Astrocyte of the cerebellum (primary cell): Measurements from ENCODE around the gene LMOD1.

ENCODE experiments used
- DNase-seq: peaks from one replicate; pipeline ENCODE4 v3.0.0-alpha.2; 2011; ENCODE audit warnings: low read depth
- H3K4me3 ChIP-seq: 2 replicates; pipeline ENCODE4 v1.5.1; 2011; ENCODE audit warnings: mild to moderate bottlenecking, low read depth, low read length, moderate library complexity
- in situ Hi-C: cut with HindIII; loops from 2 replicates; pipeline ENCODE4 v1.10.0; 2017; ENCODE audit warnings: low sequenced_read_pairs
- TF ChIP-seq, protein P1 (sequence below): IDR thresholded peaks from 2 replicates; pipeline ENCODE4 v1.5.1; 2012; ENCODE audit warnings: low read length, low read depth, moderate library complexity, mild to moderate bottlenecking; ENCODE audit errors: missing control alignments

LMOD1 gene

DNA sequence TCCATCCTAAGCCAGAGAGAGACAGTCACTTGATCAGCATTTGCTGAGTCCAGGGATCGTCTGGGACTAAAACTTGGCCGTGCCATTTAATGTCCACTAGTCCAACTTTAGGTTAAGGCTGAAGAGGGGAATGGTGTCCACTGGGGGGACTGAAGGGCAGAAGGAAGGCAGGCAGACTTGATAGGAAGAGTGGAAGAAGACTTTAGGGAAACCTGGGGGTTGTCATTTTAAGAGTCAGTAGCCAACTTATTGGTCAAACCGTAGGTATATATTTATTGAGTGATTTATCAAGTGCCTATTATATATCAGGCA is 1.3 kb upstream of the LMOD1 start:
- DNase-seq = no peak
- in situ Hi-C loops = no loop called here
- TF ChIP-seq, protein P1, sequence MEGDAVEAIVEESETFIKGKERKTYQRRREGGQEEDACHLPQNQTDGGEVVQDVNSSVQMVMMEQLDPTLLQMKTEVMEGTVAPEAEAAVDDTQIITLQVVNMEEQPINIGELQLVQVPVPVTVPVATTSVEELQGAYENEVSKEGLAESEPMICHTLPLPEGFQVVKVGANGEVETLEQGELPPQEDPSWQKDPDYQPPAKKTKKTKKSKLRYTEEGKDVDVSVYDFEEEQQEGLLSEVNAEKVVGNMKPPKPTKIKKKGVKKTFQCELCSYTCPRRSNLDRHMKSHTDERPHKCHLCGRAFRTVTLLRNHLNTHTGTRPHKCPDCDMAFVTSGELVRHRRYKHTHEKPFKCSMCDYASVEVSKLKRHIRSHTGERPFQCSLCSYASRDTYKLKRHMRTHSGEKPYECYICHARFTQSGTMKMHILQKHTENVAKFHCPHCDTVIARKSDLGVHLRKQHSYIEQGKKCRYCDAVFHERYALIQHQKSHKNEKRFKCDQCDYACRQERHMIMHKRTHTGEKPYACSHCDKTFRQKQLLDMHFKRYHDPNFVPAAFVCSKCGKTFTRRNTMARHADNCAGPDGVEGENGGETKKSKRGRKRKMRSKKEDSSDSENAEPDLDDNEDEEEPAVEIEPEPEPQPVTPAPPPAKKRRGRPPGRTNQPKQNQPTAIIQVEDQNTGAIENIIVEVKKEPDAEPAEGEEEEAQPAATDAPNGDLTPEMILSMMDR = no peak

DNA sequence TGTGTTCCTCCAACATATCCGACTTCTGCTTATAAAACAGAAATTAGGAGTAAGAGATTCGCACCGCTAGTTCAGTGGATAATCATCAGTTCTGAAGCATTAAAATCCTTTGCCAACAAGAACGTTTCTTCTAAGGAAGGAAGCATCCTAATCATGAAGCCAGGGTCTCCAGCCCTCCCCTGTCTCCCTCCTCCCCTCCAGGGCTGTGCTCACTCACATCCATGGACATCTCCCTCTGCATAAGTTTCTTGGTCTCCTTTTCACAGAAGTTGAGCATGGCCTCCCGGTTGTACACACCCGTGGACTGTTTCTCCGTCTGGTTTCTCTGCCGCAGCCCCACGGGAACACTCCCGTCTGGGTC is 505 bp downstream of the LMOD1 start:
- DNase-seq = no peak
- in situ Hi-C loops = no loop called here
- TF ChIP-seq, protein P1 = no peak
- peak overlapping the region; percentile 32 for H3K4me3 ChIP-seq

More for the DNA sequence above, 1.3 kb upstream of the LMOD1 start:
- no peak overlapping the region for H3K4me3 ChIP-seq

DNA sequence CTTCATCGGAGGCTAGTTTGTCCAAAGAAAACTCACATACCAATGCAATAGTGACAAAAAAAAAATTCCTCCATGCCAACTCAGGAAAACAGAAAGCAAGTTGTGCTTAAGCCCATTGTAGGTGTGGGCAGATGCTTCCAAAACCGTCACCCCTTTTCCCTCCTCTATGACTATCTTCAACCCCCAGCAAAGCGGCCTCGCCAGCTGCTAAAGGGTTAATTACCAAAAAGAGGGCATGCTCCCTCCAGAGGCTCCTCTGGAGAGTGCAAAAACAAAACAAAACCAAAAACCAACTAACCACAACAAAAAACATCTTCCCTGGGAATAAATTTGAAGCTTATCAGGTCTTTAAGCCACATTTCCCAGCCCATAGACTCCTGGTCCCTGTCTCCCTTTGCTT is 1.2 kb downstream of the LMOD1 start:
- TF ChIP-seq, protein P1 = peak; percentile 29
- no peak for DNase-seq
- no peak overlapping the region for H3K4me3 ChIP-seq
- in situ Hi-C loops = no loop called here

DNA sequence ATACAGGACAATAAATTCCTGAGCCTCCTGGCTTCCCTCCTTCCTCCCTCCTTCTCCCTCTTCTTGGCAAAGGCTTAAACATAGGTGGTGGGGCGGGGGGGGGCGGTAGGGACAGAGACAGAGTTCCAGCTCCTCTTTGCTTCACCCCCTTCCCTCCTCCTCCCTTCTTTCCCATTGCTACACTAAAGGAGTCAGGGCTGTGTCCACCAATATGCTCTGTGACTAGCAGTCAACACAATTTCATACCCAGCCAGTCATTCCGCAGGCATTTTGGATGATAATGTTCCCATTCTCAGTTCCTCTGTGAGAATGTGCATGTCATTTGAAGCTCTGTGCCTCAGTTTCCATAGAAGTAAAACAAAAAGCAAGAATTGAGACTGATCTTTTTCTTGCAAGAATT is 1.7 kb downstream of the LMOD1 start:
- TF ChIP-seq, protein P1 = no peak
- no peak for DNase-seq
- H3K4me3 ChIP-seq = no peak overlapping the region
- in situ Hi-C loops = no loop called here

DNA sequence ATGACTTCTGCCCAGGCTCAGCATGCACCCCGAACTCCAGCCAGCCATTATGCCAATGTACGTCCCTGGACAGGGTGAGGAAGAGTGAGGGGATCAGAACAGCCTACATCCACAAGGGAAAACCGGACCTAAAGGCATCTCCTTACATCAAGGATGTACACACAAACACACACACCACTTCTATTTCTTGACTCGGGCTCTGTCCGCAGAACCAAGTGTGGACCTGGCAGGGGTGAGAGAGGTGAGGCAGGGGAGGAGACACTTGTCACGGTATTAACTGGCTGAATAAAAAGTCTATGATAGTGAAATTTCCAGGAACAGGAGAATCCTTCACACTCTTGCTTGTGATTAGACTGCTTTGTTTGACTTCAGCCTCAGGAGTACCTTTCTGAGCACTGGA is 2.3 kb downstream of the LMOD1 start:
- DNase-seq = no peak
- TF ChIP-seq, protein P1 = no peak
- no peak overlapping the region for H3K4me3 ChIP-seq
- in situ Hi-C loops = no loop called here

DNA sequence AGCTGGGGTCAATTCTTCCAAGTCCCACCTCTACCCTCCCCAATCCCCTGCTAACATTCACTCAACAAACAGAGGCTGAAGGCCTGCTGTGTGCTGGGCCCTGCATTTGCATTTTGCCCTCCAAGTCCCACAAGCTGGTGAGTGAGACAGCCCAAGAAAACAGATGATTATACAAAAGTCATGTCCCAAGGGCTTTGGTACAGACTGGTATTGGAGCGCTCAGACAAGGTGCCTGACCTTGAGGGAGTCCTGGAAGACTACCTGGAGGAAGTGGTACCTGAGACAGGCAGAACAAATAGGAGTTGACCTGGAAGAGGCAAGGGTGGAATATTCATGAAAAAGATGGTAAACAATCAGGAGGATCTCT is 4.2 kb downstream of the LMOD1 start:
- TF ChIP-seq, protein P1 = no peak
- in situ Hi-C loops = no loop called here
- H3K4me3 ChIP-seq = no peak overlapping the region
- no peak for DNase-seq
